Measurements from ENCODE around the gene OR56A4.

Gene OR56A4, protein sequence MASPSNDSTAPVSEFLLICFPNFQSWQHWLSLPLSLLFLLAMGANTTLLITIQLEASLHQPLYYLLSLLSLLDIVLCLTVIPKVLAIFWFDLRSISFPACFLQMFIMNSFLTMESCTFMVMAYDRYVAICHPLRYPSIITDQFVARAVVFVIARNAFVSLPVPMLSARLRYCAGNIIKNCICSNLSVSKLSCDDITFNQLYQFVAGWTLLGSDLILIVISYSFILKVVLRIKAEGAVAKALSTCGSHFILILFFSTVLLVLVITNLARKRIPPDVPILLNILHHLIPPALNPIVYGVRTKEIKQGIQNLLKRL

DNA sequence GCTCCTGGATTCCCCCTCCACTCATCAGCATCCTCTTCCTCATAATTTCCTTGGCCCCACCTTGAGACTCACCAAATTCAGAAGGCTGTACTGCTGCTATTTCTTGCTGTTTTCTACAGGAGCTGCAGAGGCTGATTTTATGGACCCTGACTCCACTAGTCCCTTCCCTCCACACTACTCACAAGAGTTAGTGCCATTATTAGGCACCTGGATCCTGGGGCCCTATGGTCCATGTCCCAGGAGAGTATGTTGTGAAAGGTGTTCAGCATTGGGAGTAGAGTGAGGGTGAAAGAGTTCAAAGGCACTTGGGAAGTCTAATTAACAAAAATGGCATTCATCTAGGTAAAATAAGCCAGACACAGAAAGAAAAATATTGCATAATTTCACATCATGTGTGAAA, at the start of gene OR56A4:
Gene OR56A4, minus strand, starts transcription at position 101 of the 400 bp plus-strand sequence. CDS start 3,954 bp downstream, outside the sequence.
- DNase-seq = no peak

GRCh38 chr11:6055569-6055968, 48.8 kb upstream of the OR56A4 start:
- DNase-seq = no peak

- no peak for DNase-seq
These were observed 45.6 kb upstream of the OR56A4 start for GRCh38 chr11:6052374-6052773.

- DNase-seq = no peak
These were observed 34.1 kb upstream of the OR56A4 start for GRCh38 chr11:6040874-6041273.

- DNase-seq = no peak
These were observed 24.1 kb upstream of the OR56A4 start, which contains the start of gene OR56A1 for GRCh38 chr11:6030708-6031405. Gene OR56A1, minus strand, starts transcription at chr11:6030758. Its CDS starts 3,066 bp downstream, at chr11:6027692.

- no peak for DNase-seq
These were observed 20.8 kb upstream of the OR56A4 start for GRCh38 chr11:6027501-6027900.

DNA sequence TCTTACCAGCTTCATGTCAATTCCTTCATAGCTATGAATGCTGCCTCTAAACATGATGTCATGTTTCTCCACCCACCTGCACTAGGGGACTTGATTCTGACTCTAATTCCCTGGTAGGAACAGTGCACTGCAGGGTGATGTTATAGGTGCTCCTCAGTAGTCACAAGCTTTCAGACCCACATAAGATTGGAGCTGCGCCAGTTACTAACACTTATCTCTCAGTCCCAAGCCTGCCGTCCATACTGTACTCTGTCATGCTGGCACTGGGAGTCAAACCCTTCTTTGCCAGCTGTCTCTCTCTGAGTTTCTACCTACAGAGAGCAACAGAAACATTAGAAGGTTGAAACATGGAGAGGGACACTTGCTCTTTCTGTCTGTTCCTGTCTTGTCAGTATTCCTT, 18.3 kb upstream of the OR56A4 start:
- DNase-seq = no peak

- no peak for DNase-seq
These were observed 16.2 kb upstream of the OR56A4 start for GRCh38 chr11:6022956-6023355.

DNA sequence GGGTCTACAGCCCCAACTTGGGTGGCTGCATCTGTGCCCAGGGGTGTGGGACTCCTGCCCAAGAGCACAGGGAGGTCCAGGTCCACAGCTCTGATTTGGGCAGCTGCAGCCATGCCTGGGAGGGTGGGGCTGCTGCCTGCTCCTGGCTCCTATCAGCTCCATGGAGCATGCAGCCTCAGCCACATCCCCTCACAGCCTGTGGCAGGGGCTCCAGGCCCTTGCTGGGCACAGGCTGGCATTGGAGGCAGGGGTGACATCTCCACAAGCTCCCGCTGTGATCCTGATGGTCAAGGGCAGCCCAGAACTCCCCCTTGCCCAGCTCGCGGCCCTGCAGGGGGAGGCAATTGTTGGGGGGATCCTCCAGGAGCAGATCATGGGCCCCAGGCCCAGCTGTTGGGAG, 6.3 kb upstream of the OR56A4 start:
- no peak for DNase-seq

GRCh38 chr11:6012035-6012668, 5.4 kb upstream of the OR56A4 start:
- no peak for DNase-seq

DNA sequence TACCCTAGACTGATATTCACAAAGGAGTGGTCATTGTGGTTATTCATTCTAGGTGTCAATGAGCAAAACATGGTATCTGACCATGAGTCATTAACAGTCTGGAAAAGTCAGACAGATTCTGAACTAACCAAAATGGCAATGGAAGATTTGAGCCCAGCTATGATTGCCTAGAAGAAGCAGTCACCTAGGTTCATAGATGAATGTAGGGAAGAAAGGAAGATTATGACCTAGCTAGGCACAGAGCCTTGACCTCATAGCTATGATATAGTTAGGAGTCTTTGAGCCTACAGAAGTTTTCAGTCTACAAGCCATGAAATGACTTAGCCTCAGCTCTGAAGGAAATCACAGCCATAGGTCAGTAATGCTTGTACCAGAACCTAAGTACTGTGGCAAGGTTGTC, 351 bp downstream of the OR56A4 start:
- no peak for DNase-seq

DNA sequence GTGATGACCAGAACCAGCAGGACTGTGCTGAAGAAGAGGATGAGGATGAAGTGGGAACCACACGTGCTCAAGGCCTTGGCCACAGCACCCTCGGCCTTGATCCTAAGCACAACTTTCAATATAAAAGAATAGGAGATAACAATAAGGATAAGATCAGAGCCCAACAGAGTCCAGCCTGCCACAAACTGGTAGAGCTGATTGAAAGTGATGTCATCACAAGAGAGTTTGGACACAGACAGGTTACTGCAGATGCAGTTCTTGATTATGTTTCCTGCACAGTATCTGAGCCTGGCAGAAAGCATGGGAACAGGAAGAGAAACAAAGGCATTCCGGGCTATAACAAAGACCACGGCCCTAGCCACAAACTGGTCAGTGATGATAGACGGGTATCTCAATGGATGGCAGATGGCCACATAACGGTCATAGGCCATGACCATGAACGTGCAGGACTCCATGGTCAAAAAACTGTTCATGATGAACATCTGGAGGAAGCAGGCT, 4.5 kb downstream of the OR56A4 start:
- no peak for DNase-seq

DNA sequence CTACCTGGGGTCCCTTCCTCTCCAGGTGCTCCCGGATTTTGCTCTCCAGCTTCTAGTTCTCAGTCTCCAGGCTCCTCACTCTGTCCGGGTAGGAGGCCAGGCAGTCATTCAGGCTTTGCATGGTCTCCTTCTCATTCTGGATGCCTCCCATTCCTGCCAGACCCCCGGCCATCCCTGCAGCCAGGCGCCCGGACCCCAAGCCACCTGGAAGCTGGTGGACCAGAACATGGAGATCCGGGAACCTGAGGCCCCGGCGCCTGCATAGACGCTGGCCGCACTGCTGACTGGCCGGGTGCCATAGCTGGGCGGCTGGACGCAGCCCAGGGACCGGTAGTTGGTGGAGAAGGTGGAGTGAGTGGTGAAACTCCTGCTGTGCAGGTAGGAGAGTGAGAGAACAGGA, 12.0 kb downstream of the OR56A4 start:
- no peak for DNase-seq

DNA sequence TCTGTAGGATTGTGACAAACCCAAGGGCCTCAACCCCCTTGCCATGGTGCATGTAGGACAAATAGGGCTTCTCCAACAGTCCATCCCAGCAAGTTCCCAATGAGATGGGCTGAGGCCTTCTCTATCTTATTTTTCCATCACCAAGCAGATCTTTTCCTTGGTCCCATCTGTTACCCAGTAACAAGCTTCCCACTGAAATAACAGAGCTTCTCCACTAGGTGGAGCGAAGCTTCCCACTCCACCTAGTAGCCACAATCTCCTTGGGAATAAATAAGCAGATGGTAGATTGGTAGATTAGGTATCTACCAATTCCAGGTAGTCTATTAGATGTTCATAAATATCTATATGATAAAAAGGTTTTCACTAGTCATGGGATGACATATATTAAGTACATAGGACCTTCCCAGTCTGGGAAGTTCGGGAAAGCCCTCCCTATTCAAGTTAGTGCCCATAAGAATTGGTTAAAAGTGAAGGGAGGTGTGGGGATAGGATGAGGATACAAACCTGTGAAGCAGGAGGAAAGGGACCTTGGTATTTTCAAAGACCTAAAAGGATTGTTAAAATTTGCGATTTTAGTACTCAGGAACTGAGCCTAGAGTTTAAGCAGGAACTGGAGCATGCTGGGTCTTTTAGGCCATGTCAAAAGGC, 14.0 kb downstream of the OR56A4 start:
- peak; percentile 1 for DNase-seq

- no peak for DNase-seq
These were observed 14.6 kb downstream of the OR56A4 start for GRCh38 chr11:5992150-5992549.

GRCh38 chr11:5989203-5989602, 17.5 kb downstream of the OR56A4 start:
- no peak for DNase-seq

DNA sequence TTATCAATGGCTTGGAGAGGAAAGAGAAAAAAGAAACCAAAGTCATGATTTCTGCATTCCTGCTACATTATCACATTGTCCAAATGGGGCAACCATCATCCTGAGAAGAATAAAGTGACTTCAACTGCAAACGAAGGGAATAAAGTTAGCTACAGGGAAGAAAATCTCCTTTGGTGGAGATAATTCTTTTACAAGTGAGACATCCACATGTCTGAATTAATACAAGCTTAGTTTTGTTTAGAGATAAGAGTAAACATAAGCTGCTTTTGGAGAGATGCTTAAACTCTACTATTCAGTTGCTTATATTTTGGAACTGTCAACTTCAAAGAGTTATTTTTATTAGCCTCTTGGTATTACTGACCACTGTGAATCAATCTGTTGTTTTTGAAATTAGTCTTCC, 19.9 kb downstream of the OR56A4 start, which contains the start of gene OR52L1:
Gene OR52L1, minus strand, starts transcription at position 101 of the 400 bp plus-strand sequence. Its CDS starts 55 bp downstream, at position 46.
- no peak for DNase-seq

DNA sequence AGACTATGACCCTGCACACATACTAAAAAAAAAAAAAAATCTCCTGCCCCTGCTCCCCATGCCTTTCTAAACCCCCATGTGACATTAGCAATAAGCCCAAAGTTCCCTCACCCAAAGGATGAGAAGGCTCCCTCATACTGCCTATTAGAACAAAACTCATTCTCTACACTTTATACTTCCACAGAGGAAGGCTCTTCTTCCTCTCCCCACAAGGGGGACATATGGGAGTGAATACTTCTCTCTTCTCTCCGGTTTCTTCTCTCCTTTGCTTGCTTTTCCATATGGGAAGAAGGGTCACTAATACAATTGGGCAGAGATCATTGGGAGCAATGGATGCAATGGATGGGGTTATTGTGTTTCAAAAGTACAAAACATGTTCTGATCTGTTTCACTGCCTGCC, 23.3 kb downstream of the OR56A4 start:
- DNase-seq = no peak

DNA sequence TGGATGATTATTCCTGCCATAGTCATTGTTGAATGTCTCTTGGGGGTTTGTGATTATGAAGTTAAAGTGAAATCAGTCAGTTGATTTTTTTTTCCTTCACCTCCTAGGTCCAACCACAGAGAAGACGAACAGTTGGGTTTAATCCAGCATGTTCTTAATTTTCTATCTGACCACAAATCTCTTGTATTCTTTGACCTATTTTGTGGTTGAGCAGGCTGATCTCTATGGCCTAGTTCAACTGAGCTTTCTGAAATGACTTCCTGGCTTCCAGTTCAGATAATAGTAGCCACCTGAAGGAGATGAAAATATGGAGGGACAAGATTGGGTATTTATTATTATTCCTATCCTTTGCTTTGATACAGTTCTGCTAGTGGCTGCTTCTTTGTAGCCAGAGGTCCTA, 33.2 kb downstream of the OR56A4 start:
- DNase-seq = no peak

GRCh38 chr11:5968394-5968793, 38.4 kb downstream of the OR56A4 start, which contains the start of gene OR56A5:
Gene OR56A5, minus strand, starts transcription at chr11:5968494. Its CDS starts 0 bp downstream, at chr11:5968494.
- no peak for DNase-seq

DNA sequence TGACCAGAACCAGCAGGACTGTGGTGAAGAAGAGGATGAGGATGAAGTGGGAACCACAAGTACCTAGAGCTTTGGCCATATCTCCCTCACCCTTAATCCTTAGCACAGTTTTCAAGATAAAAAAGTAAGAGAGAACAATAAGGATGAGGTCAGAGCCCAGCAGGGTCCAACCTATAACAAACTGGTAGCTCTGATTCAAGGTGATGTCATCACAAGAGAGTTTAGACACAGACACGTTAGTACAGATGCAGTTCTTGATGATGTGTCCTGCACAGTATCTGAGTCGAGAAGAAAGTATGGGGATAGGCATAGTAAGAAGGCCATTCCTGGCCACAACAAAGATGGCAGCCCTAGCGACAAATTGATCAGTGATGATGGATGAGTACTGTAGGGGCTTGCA, 39.0 kb downstream of the OR56A4 start:
- DNase-seq = no peak

DNA sequence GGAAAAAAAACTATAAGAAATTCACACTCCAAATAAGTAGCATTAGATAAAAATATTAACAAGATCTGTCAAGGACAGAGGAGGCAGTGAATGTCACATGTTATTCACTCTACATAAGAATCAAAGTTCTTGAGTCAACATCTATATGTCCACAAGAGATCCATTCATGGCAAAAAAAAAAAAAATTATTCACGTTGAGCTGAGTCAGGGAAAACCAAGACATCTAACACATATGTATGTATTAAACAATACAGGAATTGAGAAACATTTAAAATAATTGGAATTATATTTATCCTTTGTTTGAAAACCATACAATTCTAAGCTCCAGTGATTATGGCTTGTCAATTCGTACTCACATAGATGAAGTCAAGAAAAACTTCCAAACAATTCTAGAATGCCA, 39.8 kb downstream of the OR56A4 start:
- no peak for DNase-seq

Data from NCI-H2029 (cell line).